AML-193 (cell line): Measurements from ENCODE around the gene KMT2B.
"Not testable (repeated sequence)": the region's sequence is repeated elsewhere in the genome, so short reads cannot be mapped to it uniquely, and the experiment has no call there.

Experiments used
- DNase-seq, 2 experiments: peaks; one replicate each; lab custom pipeline; 2025; lab: John Stamatoyannopoulos, UW

The KMT2B gene, protein sequence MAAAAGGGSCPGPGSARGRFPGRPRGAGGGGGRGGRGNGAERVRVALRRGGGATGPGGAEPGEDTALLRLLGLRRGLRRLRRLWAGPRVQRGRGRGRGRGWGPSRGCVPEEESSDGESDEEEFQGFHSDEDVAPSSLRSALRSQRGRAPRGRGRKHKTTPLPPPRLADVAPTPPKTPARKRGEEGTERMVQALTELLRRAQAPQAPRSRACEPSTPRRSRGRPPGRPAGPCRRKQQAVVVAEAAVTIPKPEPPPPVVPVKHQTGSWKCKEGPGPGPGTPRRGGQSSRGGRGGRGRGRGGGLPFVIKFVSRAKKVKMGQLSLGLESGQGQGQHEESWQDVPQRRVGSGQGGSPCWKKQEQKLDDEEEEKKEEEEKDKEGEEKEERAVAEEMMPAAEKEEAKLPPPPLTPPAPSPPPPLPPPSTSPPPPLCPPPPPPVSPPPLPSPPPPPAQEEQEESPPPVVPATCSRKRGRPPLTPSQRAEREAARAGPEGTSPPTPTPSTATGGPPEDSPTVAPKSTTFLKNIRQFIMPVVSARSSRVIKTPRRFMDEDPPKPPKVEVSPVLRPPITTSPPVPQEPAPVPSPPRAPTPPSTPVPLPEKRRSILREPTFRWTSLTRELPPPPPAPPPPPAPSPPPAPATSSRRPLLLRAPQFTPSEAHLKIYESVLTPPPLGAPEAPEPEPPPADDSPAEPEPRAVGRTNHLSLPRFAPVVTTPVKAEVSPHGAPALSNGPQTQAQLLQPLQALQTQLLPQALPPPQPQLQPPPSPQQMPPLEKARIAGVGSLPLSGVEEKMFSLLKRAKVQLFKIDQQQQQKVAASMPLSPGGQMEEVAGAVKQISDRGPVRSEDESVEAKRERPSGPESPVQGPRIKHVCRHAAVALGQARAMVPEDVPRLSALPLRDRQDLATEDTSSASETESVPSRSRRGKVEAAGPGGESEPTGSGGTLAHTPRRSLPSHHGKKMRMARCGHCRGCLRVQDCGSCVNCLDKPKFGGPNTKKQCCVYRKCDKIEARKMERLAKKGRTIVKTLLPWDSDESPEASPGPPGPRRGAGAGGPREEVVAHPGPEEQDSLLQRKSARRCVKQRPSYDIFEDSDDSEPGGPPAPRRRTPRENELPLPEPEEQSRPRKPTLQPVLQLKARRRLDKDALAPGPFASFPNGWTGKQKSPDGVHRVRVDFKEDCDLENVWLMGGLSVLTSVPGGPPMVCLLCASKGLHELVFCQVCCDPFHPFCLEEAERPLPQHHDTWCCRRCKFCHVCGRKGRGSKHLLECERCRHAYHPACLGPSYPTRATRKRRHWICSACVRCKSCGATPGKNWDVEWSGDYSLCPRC (N-terminal part only)

DNA sequence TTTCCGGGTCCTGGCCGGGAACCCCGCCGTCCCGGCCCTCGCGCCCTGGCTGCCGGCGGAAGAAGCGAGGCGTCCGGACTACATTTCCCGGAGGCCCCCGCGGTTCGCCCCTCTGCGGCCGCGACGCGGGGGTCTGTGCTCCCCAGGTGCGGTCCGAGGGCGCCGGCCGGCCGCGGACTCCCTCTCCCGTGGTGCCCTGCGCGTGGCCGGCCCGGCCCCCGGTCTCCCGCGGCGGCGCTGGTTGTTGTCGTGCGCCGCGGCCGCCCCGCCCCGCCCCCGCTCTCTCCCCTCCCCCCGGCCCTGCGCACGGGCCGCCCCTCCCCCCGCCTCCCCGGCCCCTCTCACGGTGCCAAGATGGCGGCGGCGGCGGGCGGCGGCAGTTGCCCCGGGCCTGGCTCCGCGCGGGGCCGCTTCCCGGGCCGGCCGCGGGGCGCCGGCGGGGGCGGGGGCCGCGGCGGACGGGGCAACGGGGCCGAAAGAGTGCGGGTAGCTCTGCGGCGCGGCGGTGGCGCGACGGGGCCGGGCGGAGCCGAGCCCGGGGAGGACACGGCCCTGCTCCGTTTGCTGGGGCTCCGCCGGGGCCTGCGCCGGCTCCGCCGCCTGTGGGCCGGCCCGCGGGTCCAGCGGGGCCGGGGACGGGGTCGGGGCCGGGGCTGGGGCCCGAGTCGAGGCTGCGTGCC is at the start of gene KMT2B:
Gene KMT2B, plus strand, starts transcription at position 339 of the 680 bp plus-strand sequence. Its CDS starts 16 bp downstream, at position 355.
- DNase-seq = no peak

- DNase-seq = no peak
Measured at GRCh38 chr19:35669566-35669965, 48.2 kb upstream of the KMT2B start.

DNA sequence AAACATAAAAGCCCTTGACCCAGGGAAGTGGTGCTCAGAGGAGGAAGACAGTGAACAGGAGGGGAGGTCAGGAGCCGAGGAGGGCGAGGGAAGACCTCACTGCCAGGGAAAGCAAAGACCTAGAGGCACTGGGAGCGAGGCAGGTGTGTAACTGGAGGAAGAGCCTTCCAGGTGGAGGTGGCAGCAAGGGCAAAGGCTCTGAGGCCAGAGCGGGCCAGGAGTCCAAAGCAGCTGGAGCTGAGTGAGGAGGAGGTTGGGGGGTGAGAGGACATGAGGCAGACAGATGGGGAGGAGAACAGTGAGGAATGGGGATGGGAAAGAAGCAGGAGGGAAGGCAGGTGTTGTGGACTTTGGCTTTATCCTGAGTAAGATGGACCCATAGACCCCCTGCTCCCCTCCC is 47.8 kb upstream of the KMT2B start:
- DNase-seq = no peak

DNA sequence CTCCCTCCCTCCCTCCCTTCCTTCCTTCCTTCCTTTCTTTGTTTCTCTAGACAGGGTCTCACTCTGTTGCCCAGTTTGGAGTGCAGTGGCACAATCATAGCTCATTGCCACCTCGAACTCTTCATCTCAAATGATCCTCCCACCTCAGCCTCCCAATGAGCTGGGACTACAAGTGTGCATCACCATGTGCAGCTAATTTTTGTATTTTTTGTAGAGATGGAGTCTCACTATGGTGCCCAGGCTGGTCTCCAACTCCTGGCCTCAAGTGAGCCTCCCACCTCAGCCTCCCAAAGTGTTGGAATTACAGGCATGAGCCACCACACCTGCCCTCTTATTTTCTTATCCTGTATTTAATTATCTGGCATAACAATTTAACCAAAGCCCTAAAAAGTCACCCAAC is 47.1 kb upstream of the KMT2B start:
- no peak for DNase-seq

DNA sequence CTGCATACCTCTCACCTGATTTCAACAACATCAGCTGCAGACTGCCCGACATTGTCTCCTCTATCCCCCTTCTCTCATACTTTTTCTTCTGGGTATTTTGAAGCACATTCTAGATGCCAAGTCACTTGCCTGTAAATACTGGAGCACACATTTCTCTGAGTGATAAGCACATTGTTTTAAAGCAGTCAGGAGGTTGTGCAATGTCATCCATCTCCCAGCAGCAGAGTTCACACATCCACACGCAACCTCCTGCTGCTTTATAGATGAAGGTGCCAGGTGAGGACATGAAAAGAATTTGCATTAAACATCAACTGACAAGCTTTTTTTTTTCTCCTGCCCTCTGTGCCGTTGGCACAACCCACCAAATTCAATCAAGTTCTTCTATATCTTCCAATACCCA is 46.0 kb upstream of the KMT2B start:
- DNase-seq = no peak

GRCh38 chr19:35673121-35673804 is 44.5 kb upstream of the KMT2B start:
- DNase-seq = no peak

DNA sequence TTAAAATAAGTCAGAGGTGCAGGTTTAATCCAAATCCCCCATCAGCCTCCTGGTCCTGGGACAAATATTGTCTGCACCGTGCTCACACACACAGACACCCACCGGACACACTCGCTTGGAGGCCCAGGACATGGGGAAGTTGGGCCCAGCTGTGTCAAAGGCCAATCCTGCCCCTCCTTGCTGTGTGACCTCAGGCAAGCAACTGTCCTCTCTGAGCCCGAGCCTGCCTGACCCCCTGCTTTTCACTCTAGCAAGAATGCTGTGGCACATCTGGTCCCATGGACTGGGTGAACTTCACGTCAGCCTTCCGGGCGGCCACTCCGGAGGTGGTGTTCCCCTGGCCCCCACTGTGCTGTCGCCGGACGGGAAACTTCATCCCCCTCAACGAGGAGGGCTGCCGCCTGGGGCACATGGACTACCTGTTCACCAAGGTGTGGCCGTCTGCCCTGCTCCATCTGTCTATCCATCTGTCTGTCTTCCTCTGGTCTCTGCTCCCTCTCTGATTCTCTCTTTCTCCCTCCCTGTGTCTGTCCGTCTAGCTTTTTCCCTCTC is 42.1 kb upstream of the KMT2B start:
- no peak for DNase-seq

DNA sequence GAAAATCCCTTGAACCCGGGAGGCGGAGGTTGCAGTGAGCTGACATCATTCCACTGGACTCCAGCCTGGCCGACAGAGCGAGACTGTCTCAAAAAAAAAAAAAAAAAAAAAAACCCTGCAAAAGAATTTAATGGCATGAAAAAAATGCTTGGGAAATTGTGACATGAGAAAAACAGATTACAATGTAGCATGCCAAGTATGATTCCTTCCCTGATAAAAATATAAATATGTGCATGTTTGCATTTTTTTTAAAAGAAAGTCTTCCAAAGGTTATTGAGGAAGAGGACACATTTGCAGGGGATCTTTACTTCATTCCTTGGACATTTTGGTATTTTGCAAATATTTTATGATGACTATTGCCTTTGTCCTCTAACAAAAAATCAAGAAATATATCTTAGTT is 28.0 kb upstream of the KMT2B start:
- no peak for DNase-seq

- not testable (repeated sequence) for DNase-seq
Measured at GRCh38 chr19:35691106-35691505, 26.7 kb upstream of the KMT2B start.

DNA sequence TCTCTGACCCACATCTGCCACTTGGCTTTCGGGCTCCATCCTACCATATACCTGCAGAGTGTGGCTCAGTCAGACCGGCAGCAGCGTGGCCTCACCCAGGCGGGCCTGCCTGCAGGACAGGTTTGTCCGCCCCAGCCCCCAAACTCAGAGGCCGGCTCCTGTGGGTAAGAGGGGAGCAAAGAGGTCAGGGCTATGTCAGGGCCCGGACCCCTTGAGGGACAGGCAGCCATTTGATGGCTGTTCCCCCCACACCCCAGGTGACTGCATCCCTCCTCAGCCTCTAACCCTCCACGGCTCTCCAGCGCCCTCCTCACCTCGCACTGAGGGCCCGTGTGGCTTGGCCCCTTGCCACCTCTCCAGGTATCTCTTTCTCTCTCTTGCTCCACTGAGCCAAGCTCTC is 25.8 kb upstream of the KMT2B start:
- no peak for DNase-seq

GRCh38 chr19:35693422-35693821 is 24.4 kb upstream of the KMT2B start:
- DNase-seq = no peak

DNA sequence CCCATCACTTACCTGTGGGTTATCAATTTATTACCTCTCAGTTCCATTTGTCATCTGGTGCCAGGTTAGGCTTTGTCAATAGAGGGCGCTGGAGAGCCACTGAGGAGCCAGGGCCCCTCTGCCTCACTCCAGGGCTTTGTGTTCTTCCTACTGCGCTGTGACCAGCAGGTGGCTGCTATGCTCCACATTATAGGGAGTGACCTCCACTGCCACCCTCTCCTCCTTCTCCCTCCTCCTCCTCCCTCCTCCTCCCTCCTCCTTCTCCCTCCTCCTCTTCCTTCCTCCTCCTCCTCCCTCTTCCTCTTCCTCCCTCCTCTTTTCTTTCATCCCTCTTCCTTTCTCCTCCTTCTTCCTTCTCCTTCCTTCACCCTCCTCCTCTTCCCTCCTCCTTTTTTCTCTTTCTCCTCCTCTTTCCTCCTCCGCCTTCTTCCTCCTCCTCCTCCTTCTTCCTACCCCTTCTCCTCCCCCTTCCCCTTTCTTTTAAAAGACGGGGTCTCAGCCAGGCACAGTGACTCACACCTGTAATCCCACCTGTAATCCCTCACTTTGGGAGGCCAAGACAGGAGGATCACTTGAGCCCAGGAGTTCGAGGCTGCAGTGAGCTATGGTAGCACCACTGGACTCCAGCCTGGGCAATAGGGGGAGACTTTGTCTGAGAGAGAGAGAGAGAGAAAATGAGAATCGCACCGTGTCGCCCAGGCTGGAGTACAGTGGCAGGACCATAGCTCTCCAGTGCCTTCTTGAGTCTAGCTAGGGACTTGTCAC is 23.8 kb upstream of the KMT2B start:
- DNase-seq = peak; percentile 79 to 89

DNA sequence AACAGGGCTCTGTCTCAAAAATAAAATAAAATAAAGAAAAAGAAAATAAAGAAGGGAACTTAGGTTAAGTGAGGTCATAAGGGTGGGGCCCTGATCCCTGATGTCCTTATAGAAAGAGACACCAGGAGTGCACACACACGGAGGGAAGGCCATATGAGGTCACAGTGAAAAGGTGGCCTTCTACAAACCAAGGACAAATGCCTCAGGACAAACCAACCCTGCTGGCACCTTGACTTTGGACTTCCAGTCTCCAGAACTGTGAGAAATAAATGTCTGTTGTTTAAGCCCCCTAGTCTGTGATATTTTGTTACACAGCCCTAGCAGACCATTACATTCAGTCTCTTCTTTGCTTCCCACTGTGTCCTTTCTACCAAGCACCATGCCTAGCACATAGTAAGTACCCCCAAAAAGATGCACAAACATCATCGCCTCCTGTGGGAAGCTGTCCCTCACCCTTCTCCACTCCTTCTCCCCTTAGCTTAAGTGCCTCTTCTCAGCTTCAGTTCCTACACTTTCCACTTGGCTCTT is 21.8 kb upstream of the KMT2B start:
- no peak for DNase-seq

- no peak for DNase-seq
Measured at GRCh38 chr19:35696835-35697234, 21.0 kb upstream of the KMT2B start.

- peak; percentile 98 to 99 for DNase-seq
Measured at GRCh38 chr19:35702223-35703012, 15.4 kb upstream of the KMT2B start.

- no peak for DNase-seq
Measured at GRCh38 chr19:35703343-35703742, 14.5 kb upstream of the KMT2B start.

DNA sequence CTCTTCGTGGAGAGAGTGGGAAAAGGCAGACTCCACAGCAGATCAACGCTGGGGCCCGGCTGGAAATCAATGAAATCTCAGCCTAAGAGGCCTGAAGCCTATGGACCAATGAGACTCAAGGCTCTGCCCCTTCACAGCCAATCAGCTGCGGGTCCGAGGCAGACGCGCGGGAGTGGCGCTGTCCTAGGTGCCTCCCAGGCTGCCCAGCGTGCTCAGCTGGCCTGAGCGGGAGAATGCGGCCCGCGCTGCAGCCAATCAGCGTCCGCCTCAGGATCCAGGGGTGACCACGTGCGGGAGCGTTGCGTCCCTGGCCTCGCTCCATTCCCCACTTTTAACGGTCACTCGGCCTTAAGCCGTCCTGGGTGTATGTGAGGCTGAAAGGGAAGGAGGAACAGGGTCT is 13.6 kb upstream of the KMT2B start, which contains the start of gene ZBTB32:
Gene ZBTB32, plus strand, starts transcription at position 341 of the 400 bp plus-strand sequence. CDS start 10,069 bp downstream, outside the sequence.
- no peak for DNase-seq

DNA sequence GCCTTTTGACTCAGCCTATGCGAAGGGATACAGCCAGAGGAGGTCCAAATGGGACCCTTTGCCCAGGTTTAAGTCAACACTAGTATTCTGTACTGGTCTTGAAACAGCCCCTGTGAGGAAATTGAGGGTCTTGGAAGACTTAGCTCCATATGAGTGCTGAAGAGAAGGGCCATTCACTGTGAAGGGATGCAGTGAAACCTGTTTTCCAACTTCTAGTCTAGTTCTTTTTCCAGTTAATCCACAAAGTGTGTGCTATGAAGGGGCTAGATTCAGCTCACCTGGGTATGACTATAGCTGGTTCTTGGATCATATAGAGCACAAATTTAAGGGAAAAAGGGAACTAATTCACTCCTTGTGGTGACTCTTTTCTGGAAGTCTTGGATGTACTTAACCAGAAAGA is 9.4 kb upstream of the KMT2B start:
- DNase-seq = no peak
